Islet precursor cell (in vitro differentiated cells): ENCODE results near the gene ANKRD24.
A peak's percentile ranks its signal among the peaks of the same experiment; 100 is the strongest.
"Not testable (repeated sequence)": the region's sequence is repeated elsewhere in the genome, so short reads cannot be mapped to it uniquely, and the experiment has no call there.

ENCODE experiments used
- DNase-seq: peaks from one replicate; pipeline ENCODE4 v3.0.0-alpha.2; 2018

ANKRD24 gene

DNA sequence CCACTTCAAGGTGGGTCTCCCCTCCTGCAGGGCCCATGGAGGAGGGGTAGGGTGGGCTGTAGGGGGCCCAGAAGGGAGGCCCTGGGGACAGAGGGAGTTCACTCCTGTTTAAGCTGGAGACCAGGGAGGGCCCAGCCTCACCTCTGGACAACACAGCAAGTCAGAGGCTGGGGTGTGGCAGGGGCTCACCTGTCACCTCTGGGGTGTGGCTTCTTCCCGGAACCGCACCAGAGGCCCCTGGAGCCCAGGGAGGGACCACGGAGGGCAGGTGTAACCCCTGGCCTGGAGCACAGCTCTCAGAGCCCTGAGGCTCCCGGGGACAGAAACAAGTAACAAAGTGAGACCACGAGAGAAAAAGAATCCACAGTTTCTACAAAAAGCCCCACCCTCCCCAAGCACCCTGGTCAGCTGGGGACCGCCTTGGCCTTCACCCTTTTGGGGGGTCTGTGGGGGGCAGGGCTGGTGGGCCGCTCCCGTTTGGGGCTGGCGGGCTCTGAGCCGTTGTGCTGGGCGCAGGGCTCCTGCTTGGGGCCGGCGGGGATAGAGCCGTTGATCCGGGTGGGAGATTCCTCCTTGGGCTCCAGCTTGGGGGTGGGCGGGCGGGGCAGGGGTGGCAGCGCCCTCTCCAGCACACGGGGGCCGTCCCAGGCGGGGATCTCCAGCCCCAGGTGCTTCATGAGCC, 8.1 kb upstream of the ANKRD24 start:
- peak; percentile 44 for DNase-seq

- DNase-seq = peak; percentile 47
Measured at GRCh38 chr19:4174895-4175668, 7.4 kb upstream of the ANKRD24 start.

DNA sequence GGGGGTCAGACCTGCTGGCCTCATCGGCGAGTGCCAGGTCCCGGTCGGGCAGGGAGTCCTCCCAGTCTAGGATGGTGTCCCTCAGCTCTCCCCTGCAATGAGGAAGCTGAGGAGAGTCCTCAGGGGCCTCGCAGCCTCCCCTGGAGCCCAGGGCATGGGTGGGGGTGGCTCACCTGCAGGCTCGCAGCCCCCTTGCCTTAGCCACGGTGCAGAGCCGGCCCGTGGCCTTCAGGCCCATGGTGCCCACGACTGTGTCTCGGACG, 6.9 kb upstream of the ANKRD24 start:
- DNase-seq = no peak

DNA sequence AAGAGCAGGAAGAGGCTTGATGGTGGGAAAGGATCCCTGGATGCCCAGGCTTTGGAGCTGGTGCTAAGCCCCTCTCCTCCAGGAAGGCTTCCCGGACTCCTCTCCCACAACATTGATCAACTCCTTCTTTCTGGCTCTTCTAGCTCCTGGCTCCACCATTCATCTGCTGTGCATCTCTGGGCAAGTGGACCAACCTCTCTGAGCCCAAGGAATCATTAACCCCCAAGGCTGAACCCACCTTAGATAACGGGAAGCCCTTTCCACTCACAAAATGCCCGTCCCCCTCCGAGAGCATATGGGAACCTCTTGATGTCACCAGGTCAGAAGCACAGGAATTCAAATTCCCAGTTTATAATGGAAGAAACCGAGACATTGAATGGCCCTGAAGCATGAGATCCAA, 5.3 kb upstream of the ANKRD24 start:
- DNase-seq = no peak

- DNase-seq = no peak
Measured at GRCh38 chr19:4178990-4179389, 3.5 kb upstream of the ANKRD24 start.

DNA sequence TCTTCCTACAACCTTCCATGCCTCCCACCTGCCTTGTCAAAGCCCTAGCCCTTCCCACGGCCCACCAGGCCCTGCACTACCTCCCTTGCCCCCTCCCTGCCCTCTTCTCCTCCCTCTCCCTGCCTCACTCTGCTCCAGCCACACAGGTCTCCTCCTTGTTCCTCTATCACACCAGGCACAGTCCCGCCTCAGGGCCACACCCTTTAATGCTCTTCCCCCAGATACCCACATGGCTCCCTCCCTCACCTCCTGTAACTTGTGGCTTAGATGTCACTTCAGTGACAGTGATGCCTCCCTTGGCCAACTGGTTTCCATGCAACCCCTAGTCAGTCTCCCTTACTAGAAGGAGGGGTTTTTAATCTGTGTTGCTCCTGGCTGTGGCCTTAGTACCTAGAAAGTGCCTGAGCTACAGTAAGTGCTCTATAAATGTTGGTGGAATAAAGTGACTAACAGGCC, 1.4 kb upstream of the ANKRD24 start:
- no peak for DNase-seq

GRCh38 chr19:4183967-4184717, 1.7 kb downstream of the ANKRD24 start:
- DNase-seq = peak; percentile 54

DNA sequence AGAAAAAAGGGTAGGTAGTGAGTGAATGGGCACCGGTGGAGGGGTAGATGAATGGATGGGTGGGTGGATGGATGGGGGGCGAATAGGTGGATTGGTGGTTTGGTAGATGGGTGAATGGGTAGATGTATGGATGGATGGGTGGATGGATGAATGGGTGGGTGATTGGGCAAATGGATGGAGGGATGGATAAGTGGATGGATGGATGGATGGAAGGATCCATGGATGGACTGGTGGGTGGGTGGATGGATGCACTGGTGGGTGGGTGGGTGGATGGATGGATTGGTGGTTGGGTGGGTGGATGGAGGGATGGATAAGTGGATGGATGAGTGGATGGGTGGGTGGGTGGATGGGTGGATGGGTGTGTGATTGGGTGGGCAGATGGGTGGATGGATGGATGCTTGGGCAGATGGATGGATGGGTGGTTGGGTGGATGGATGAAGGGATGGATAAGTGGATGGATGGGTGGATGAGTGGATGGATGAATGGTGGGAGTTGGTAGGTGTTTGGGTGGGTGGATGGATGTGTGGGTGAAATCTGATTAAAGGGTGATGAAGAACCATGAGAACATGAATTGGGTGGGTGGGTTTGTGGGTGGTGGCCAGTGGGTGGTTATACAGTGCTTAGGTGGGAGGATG, 2.3 kb downstream of the ANKRD24 start:
- DNase-seq = no peak

DNA sequence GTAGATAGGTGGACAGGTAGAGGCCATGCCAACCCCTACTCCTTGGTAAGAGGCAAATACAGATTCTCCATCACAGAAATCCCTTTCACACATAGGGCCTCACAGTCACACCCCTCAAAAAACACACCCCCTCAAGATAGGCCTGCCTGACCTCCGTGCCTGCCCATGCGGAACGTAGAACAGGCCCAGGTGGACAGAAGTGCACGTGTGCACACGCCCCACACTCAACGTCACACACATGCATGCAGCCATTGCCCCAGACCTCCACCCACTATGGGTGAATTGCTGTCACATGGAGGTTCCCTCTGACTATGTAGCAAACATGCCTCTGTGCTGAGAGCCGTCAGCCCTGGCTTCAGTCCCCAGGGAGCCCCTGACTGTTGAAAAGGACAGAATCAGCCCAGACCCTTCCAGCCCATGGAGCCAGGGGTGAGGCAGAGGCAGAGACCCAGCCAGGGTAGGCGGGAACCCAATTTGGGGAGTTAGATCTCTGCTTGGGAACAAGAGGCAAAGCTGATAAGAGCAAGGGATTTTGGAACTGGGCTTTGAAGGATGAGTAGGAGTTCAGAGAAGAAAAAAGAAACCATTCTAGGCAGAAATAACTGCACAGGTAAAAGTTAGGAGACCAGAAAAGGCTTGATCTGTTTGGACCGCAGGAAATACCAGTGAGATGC, 3.1 kb downstream of the ANKRD24 start:
- no peak for DNase-seq

DNA sequence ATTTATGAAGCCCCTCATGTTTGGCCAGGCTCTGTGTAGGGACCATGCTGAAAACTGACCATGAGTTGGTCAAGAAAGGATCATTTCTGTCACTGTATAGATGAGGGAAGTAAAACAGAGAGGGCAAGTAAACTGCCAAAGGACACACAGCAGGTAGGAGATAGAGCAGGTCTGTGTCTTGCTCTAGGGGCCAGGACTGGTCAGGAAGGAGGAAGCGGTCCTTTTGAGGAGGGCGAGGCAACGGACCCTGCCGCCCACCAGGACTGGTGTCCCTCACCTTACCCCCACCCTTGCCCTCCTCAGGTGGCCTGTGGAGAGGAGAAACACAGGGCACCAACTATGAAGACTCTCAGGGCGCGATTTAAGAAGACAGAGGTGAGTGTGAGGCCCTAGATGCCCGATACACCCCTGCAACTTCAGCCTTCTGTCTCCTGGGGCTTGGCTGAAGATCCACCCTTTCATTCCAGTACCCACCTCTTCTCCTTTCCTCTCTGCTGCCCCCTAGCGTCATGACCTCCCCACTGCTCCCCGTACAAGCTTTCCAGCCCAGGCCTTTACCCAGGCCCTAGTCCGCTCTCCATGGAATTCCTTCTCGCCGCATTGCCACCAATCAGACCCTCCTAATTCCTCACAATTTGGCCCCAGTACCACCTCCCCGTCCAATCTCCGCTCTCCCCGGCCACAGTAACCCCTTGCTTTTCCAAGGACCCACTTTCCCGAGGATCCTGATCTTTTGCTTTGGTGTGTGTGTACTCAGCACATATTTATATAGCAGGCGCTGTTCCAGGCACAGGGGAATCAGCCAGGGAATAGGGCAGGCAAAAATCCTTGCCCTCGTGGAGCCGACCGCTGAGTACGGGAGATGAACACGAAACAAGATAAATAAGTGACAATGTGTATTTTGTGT, 3.9 kb downstream of the ANKRD24 start:
- peak; percentile 93 for DNase-seq

DNA sequence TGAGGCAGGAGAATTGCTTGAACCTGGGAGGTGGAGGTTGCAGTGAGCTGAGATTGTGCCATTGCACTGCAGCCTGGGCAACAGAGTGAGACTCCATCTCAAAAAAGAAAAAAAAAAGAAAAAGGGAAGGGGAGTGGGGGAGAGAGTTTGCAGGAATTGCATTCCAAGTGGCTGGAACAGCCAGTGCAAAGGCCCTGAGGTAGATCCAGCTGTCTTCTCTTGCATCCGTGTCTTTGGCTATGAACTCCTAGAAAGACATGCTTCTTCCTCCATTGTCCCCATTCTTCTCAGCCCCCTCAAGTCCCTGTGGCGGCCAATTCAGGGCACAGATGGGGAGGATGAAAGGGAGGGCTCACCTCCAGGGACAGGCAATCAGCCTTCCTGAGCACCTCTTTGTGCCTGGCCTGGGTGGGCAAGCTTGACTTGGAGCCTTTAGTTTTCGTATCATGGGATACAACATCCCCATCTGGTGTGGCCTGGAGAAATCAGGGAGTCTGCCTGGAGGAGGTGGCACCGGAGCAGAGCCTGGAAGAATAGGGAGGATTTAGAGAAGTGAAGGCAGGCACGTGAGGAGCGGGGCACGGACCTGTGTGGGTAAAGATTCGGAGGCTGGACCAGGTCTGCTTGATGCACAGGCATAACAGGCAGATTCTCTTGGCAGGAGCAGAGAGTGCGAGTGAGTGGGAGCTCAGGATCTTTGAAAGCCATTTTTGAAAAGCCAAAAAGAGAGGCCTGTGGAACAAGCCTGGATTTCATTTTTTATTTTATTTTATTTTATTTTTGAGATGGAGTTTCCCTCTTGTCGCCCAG, 5.0 kb downstream of the ANKRD24 start:
- DNase-seq = no peak

DNA sequence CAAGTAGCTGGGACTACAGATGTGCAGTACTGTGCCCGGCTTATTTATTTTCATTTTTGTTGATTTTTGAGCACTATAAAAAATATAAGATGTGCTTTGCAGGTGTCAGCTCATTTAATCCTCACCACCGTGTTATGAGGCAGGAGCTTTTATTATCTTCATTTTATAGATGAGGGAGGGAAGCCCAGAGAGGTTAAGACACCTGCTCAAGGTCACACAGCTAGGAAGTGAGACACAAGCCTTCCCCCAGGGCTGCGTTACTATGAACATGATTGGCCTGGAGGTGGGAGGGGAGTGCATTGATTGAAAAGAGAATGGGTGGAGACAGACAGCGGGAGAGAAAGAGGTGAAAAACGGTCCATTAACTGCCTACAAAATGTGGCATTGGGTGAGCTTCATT, 7.2 kb downstream of the ANKRD24 start:
- no peak for DNase-seq

GRCh38 chr19:4192537-4192936, 10.0 kb downstream of the ANKRD24 start:
- DNase-seq = not testable (repeated sequence)

DNA sequence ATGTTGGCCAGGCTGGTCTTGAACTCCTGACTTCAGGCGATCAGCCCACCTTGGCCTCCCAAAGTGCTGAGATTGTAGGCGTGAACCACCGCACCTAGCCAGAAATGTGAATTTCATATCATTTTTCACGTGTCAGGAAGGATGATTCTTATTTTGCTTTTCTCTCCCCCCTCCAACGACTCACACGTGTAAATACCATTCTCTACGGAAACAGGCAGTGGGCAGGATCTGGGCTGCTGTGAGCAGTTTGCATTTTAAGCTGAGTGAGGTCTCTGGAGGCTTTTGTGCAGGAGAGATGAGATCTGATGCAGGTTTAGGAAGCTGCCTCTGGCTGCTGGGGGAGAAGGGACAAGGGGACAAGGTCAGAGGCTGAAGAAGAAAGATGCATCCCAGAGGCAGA, 11.9 kb downstream of the ANKRD24 start:
- no peak for DNase-seq

DNA sequence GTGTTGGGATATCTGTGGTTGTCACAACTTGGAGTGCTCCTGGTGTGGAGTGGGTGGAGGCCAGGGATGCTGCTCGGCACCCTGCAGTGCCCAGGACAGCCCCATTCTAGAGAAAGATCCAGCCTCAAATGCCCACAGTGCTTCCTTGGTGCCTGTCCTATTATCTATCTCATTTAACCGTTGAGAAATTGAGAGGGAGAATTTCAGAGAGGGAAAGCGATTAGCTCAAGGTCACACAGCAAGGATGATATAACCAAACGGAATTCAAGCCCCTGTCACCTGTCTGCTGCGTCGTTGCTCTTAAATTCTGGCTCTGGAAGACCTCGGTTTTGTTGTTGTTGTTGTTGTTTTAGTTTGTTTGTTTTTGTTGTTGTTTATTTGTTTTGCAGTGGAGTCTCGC, 13.5 kb downstream of the ANKRD24 start:
- no peak for DNase-seq

- no peak for DNase-seq
Measured at GRCh38 chr19:4196587-4197148, 14.2 kb downstream of the ANKRD24 start.

GRCh38 chr19:4197228-4197624, 14.7 kb downstream of the ANKRD24 start:
- no peak for DNase-seq

- peak; percentile 61 for DNase-seq
Measured at GRCh38 chr19:4197625-4198466, 15.4 kb downstream of the ANKRD24 start.

DNA sequence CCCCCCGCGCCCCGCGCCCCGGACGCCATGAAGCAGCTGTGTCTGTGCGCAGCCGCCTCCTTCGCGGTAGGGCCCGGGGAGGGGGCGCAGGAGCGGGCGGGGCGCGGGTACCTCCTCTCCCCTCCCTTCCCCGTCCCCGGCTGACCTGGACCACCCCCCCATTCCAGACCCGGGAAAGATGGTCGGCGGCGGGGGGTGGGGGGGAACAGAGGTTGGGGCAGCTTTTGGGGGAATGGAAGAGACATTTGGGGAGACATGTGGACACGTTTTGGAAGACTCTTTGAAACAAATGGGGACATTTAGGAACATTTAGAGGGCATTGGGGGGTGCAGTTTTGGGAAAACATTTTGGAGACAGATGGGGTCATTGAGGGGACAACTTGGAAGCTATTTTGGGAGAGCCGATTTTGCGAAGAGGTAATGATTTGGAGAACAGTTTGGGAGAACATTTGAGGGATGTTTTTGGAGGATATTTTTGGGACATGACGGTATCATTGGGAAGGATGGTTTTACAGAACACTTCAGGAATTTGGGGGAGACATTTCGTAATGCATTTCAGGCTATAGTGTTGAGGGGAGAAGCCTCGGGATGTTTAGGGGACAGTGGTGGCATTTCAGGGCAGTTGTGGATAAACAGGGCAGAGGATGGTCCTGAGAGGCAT, 16.1 kb downstream of the ANKRD24 start:
- no peak for DNase-seq
